Hematopoietic multipotent progenitor cell treated with erythropoietin and hydrocortisone succinate and interleukin-3 and kit ligand, for 6 days (in vitro differentiated cells): ENCODE measurements around the gene GMEB2.
"Not testable (repeated sequence)": the region's sequence is repeated elsewhere in the genome, so short reads cannot be mapped to it uniquely, and the experiment has no call there.

Experiments used
- DNase-seq: peaks from one replicate; pipeline ENCODE4 v3.0.0-alpha.2; 2015

Gene GMEB2, protein sequence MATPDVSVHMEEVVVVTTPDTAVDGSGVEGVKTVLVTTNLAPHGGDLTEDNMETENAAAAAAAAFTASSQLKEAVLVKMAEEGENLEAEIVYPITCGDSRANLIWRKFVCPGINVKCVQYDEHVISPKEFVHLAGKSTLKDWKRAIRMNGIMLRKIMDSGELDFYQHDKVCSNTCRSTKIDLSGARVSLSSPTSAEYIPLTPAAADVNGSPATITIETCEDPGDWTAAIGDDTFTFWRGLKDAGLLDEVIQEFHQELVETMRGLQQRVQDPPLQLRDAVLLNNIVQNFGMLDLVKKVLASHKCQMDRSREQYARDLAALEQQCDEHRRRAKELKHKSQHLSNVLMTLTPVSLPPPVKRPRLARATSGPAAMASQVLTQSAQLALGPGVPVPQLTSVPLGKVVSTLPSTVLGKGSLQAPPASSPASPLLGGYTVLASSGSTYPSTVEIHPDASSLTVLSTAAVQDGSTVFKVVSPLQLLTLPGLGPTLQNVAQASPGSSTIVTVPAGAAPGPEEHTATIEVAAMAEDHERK

DNA sequence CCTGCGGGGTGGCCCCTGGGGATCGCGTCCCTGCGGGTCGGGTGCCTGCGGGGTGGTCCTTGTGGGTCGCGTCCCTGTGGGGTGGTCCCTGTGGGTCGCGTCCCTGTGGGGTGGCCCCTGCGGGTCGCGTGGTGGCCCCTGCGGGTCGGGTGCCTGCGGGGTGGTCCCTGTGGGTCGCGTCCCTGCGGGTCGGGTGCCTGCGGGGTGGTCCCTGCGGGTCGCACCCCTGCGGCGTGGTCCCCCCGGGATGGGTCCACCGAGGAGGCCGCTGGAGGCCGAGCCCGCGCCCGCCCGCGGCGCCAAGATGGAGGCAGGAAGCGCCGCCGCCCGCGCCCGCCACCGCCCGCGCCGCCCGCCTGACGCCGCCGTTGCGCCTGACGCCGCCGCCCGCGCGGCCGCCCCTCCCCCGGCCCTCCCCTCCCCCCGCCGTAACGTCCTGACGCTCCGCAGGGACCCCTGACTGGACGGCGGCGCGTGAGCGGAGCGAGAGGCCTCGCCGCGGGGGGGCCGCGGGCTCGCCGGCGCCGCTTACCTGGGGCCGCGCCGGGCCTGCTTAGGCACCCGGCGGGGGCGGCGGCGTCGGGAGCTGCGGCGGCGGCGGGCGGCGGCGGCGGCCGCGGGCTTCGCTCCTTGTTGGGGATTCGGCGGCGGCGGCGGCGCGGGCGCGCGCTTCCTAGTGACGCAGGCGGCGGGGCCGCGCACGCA lies at the start of gene GMEB2:
Gene GMEB2 (minus strand): TSS at position 678 of the 705 bp plus-strand sequence. CDS start 7,704 bp downstream, outside the sequence.
- DNase-seq = peak; percentile 81

- DNase-seq = no peak
Measured at GRCh38 chr20:63675681-63676368, 48.9 kb upstream of the GMEB2 start.

DNA sequence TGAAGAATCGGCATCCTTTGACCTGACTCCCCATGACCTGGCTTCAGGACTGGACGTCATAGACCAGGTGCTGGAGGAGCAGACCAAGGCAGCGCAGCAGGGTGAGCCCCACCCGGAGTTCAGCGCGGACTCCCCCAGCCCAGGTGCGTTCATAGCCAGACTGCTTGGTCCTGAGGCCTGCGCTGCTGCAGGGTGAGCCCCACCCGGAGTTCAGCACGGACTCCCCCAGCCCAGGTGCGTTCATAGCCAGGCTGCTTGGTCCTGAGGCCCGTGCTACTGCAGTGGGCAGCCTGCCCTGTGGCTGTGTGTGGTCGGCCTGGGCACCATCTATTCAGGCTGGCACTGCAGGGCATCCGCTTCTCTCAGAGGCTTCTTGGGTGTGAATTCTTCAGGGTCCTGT lies 47.0 kb upstream of the GMEB2 start:
- DNase-seq = no peak

DNA sequence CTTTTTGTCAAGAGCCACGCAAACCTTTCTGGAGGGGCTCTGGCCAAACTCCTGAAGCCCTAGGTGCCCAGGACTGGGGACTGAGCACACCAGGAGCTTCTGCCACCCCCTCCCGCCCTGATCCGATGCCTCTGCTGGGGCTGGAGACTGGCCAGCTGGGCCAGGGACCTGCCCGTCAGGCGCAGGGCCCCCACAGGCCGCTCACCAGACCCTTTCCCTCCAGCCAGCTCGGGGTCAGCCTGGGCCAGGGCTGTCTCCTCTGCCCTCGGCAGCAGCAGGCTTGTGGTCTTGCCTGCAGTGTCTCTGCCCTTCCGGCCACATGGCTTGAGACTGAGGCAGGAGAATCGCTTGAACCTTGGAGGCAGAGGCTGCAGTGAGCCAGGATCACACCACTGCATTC lies 45.8 kb upstream of the GMEB2 start:
- no peak for DNase-seq

- not testable (repeated sequence) for DNase-seq
Measured at GRCh38 chr20:63671695-63672094, 44.8 kb upstream of the GMEB2 start.

DNA sequence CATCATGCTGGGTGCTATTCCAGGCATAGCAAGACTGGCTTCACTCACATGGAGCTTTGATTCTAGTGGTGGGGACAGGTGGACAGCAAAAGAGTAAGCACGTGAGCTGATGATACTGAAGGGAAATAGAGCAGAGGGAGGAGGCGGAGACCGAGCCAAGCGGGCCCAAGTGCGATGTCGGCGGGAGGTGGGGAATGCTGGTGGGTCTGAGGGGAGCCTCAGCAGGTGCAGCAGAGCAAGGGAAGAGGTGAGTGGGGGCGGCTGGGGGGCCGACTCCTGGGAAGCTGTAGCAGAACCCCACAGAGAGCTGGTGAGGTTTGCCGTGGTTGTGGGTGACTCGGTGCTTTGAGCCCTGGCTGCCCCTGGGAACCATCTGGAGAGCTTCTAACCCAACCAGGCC lies 41.5 kb upstream of the GMEB2 start:
- no peak for DNase-seq

DNA sequence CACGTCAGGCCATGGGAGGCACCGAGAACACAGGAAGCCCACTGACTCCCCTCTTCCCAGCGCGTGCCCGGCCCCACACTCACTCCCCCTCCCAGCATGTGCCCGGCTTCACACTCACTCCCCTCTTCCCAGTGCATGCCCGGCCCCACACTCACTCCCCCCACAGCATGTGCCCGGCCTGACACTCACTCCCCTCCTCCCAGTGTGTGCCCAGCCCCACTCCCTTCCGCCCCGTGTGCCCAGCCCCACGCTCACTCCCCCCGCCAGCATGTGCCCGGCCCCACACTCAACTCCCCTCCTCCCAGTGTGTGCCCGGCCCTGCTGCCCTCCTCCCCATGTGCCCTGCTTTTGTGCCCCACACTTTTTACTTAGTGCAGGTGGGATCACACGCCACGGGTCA lies 41.0 kb upstream of the GMEB2 start:
- no peak for DNase-seq

GRCh38 chr20:63665708-63666107 lies 38.8 kb upstream of the GMEB2 start:
- DNase-seq = no peak

GRCh38 chr20:63664861-63665594 lies 38.1 kb upstream of the GMEB2 start:
- no peak for DNase-seq

- no peak for DNase-seq
Measured at GRCh38 chr20:63664143-63664851, 37.4 kb upstream of the GMEB2 start.

GRCh38 chr20:63663332-63664066 lies 36.6 kb upstream of the GMEB2 start:
- DNase-seq = no peak

- DNase-seq = no peak
Measured at GRCh38 chr20:63662813-63663189, 35.9 kb upstream of the GMEB2 start.

DNA sequence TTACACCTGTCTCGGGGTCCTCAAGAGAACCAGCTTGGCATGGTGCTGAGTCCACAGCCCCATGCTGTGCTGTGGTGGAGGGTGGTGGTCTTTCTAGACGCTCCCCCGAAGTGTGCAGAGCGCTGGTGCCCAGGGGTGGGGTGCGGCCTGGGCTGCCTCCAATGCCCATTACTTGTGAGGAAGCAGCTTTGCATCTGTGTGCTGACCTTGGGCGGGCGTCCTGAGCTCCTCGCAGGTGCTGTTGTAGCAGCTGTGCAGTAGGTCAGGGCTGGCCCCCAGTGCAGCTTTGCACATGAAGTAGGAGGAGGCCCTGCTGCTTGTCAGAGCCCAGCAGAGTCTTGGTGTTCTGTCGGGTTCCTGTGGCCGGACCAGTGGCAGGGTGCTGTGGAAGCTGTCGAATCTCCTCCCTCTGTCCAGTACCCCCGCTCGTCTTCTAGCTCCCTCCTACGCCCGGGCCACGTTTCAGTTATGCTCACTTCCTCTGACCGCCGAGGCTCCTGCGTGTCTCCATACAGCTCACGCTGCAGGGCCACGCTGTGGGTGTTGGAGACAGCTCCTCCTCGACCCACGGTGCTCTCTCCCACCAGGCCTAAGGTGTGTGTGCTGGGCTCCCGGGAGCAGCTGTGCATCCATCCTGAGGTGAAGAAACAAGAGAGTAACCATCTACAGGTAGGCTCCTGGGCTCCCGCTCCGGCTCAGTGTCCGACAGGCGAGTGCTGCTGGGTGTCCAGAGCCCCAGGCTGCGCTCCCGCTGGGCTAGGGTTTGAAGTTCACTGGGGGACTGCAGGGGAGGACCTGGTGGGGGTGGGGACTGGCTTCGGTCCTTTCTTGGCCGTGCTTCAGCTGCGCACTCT lies 35.3 kb upstream of the GMEB2 start:
- no peak for DNase-seq

DNA sequence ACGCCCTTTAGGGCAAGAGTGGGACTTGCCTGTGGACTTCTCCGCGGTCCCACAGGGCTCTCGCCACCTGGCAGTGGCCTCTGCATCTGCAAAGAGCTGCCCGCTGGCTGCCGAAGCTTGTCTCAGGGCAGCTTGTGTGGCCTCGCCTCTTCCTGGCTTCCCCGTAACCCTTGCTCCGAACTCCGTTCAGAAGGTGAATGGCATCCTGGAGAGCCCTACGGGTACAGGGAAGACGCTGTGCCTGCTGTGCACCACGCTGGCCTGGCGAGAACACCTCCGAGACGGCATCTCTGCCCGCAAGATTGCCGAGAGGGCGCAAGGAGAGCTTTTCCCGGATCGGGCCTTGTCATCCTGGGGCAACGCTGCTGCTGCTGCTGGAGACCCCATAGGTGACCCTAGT lies 34.2 kb upstream of the GMEB2 start:
- no peak for DNase-seq

DNA sequence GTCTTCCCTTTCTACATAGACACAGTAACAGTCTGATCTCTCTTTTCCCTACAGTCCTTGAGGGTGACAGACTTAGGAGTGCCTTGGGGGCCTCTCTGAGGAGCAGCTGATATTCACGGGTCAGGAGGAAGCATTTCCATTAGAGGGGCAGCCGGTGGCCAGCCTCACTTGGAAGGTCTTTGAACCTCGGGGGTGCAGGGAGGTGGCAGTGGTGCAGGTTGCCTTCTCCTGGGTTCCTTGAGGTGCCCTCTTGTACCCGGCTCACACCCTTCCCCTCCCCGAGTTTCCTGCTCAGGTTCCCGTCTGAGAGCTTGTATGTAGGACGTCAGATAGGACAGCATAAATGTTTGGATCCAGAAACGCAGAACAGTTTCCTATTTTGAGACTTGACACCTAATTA lies 33.7 kb upstream of the GMEB2 start:
- no peak for DNase-seq

DNA sequence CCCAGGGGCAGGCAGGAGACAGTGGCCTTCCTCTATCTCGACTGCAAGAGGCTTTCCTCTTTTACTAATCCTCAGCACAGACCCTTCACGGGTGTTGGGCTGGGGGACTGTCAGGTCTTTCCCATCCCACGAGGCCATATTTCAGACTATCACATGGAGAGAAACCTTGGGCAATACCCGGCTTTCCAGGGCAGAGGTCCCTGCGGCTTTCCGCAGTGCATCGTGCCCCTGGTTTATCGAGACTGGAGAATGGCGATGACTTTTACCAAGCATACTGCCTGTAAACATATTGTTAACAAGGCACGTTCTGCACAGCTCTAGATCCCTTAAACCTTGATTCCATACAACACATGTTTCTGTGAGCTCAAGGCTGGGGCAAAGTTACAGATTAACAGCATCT lies 33.3 kb upstream of the GMEB2 start:
- DNase-seq = not testable (repeated sequence)

- no peak for DNase-seq
Measured at GRCh38 chr20:63659370-63659769, 32.5 kb upstream of the GMEB2 start.

DNA sequence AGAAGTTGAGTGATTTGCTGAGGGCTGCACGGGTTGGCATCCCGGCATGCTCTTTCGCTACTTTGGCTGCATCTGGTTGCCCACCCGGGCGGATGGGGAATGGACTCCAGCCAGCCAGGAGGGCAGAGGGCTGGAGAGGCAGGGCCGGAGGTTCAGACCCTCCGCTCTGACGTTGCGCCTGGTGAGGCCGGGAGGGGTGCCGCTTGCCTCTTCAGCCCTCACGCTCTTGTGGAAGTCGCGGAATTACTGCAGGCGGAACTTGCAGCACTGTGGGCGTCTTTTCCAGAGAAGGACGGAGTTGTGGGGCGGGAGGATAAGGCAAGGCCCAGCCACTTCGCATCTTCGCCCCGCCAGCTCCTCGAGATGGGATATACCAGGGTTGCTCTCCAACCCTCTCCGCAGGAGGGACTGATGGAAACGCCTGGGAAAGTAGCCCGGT lies 31.9 kb upstream of the GMEB2 start:
- peak; percentile 66 for DNase-seq

DNA sequence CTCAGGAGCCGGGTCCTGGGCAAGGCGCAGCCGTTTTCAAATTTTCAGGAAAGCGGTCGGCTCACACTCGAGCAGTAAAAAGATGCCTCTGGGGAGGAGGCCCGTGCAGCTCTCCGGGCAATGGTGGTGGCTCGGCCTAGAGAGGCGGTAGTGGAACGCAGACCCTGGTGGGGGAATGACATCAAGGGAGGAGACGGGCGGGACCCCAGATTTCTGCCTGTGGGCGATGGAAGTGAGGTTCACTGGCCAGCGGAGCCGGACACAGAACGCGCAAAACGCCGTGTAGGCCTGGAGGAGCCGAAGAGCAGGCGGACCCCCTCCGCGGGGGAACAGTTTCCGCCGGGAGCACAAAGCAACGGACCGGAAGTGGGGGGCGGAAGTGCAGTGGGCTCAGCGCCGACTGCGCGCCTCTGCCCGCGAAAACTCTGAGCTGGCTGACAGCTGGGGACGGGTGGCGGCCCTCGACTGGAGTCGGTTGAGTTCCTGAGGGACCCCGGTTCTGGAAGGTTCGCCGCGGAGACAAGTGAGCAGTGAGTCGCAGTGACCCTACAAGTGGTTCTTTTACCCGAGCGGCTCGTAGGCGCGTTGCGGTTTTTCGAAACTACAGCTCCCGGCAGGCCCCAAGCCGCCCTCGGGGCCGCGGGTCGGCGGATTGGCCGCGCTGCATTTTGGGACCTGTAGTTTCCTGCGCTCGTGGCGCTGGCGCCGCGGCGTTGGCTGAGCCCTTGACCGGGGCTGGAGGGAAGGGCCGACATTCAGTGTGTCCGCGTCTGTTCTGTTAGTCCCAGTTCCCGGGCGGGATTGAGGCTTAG lies 31.2 kb upstream of the GMEB2 start, which contains the start of gene RTEL1:
Gene RTEL1 (plus strand): TSS at position 376 of the 812 bp plus-strand sequence. CDS start 1,091 bp downstream, outside the sequence.
- DNase-seq = peak; percentile 93
